MM.1S (cell line): ENCODE data around the gene L1CAM.

ENCODE experiments used
- DNase-seq: peaks from one replicate; pipeline ENCODE4 v3.0.0-alpha.2; 2015
- H2AFZ ChIP-seq: fragments of 300-600 bp; sonication (generic); 2 replicates; pipeline ENCODE4 v1.6.0; 2016; ENCODE audit warnings: antibody characterized with exemption, low read length
- H3F3A ChIP-seq: fragments of 300-600 bp; sonication (generic); 2 replicates; pipeline ENCODE4 v1.6.1; 2016; ENCODE audit warnings: mild to moderate bottlenecking, antibody characterized with exemption, low read length, moderate library complexity, mixed read lengths; ENCODE audit not compliant: insufficient read depth
- H3K27ac ChIP-seq: fragments of 300-600 bp; sonication (generic); 2 replicates; pipeline ENCODE4 v1.5.1; 2016; ENCODE audit warnings: mild to moderate bottlenecking, low read length
- H3K27me3 ChIP-seq: fragments of 300-600 bp; sonication (generic); replicated peaks from 2 replicates; pipeline ENCODE4 v1.6.0; 2016; ENCODE audit warnings: low read length; ENCODE audit not compliant: insufficient read depth
- H3K36me3 ChIP-seq: fragments of 300-600 bp; sonication (generic); replicated peaks from 2 replicates; pipeline ENCODE4 v1.6.1; 2016; ENCODE audit warnings: mild to moderate bottlenecking, low read length, mixed read lengths; ENCODE audit not compliant: insufficient read depth
- H3K4me1 ChIP-seq: fragments of 300-600 bp; sonication (generic); 2 replicates; pipeline ENCODE4 v1.6.1; 2016; ENCODE audit warnings: low read length, mixed read lengths
- H3K4me2 ChIP-seq: fragments of 300-600 bp; sonication (generic); 2 replicates; pipeline ENCODE4 v1.6.0; 2016; ENCODE audit warnings: low read depth, low read length
- H3K4me3 ChIP-seq: fragments of 300-600 bp; sonication (generic); 2 replicates; pipeline ENCODE4 v1.5.1; 2016; ENCODE audit warnings: low read length, mixed read lengths
- H3K79me2 ChIP-seq: fragments of 300-600 bp; sonication (generic); 2 replicates; pipeline ENCODE4 v1.6.1; 2016; ENCODE audit warnings: mixed run types, low read length, mixed read lengths
- H3K9ac ChIP-seq: fragments of 300-600 bp; sonication (generic); 2 replicates; pipeline ENCODE4 v1.6.1; 2016; ENCODE audit warnings: low read length, mixed read lengths
- H3K9me2 ChIP-seq: fragments of 300-600 bp; sonication (generic); replicated peaks from 2 replicates; pipeline ENCODE4 v1.6.1; 2016; ENCODE audit warnings: mild to moderate bottlenecking, low read length, mixed read lengths; ENCODE audit not compliant: insufficient read depth
- H3K9me3 ChIP-seq: fragments of 300-600 bp; sonication (generic); replicated peaks from 2 replicates; pipeline ENCODE4 v1.6.1; 2016; ENCODE audit warnings: mild to moderate bottlenecking, low read length, mixed read lengths; ENCODE audit not compliant: insufficient read depth
- H4K20me1 ChIP-seq: fragments of 300-600 bp; sonication (generic); 2 replicates; pipeline ENCODE4 v1.6.1; 2016; ENCODE audit warnings: mild to moderate bottlenecking, low read length, moderate library complexity, mixed read lengths; ENCODE audit not compliant: insufficient read depth
- CTCF ChIP-seq: fragments of 300-600 bp; sonication (generic); IDR thresholded peaks from 2 replicates; pipeline ENCODE4 v1.5.1; 2016; ENCODE audit warnings: antibody characterized with exemption, low read length, mixed read lengths
- EZH2 ChIP-seq: fragments of 300-600 bp; sonication (generic); optimal IDR thresholded peaks from 2 replicates; pipeline ENCODE3; 2017; ENCODE audit warnings: low read depth, mild to moderate bottlenecking, antibody characterized with exemption, low read length, mixed read lengths
- EZH2phosphoT487 ChIP-seq: fragments of 300-600 bp; sonication (generic); IDR thresholded peaks from 2 replicates; pipeline ENCODE4 v1.6.1; 2018; ENCODE audit warnings: antibody characterized with exemption, low read length

Gene L1CAM

GRCh38 chrX:153909024-153909979 lies 23.3 kb upstream of the L1CAM start:
- no peaks in the 10 kb centered on the region for H3K9me2 ChIP-seq
- TF ChIP-seq CTCF: no peak
- TF ChIP-seq EZH2phosphoT487: no peak
- no peak for TF ChIP-seq EZH2
- no peak overlapping the region for H2AFZ ChIP-seq
- no peak overlapping the region for H3K9ac ChIP-seq
- DNase-seq: no peak
- no peak overlapping the region for H3K4me2 ChIP-seq
- H3F3A ChIP-seq: no peaks in the 10 kb centered on the region
- no peaks in the 10 kb centered on the region for H3K36me3 ChIP-seq
- no peaks in the 10 kb centered on the region for H4K20me1 ChIP-seq
- H3K4me3 ChIP-seq: no peak overlapping the region
- no peaks in the 10 kb centered on the region for H3K79me2 ChIP-seq
- H3K4me1 ChIP-seq: no peaks in the 10 kb centered on the region
- H3K9me3 ChIP-seq: no peaks in the 10 kb centered on the region
- no peak overlapping the region for H3K27ac ChIP-seq
- no peaks in the 10 kb centered on the region for H3K27me3 ChIP-seq

GRCh38 chrX:153908219-153908860 lies 22.4 kb upstream of the L1CAM start:
- Histone ChIP-seq H3K9me2 (no peaks in the 10 kb centered on the region), H3K36me3 (no peaks in the 10 kb centered on the region), H2AFZ (no peak overlapping the region), H3K9me3 (no peaks in the 10 kb centered on the region), H3K4me3 (no peak overlapping the region), H3K4me1 (no peaks in the 10 kb centered on the region), H3K27ac (no peak overlapping the region), H3K4me2 (no peak overlapping the region), H4K20me1 (no peaks in the 10 kb centered on the region), H3K27me3 (no peaks in the 10 kb centered on the region), H3F3A (no peaks in the 10 kb centered on the region), H3K79me2 (no peaks in the 10 kb centered on the region), H3K9ac (no peak overlapping the region)
- TF ChIP-seq EZH2phosphoT487 (no peak), EZH2 (no peak), CTCF (no peak)
- no peak for DNase-seq

- DNase-seq: no peak
- Histone ChIP-seq H4K20me1 (no peaks in the 10 kb centered on the region), H3K79me2 (no peaks in the 10 kb centered on the region), H2AFZ (no peak overlapping the region), H3K4me2 (no peak overlapping the region), H3K36me3 (no peaks in the 10 kb centered on the region), H3K9me2 (no peaks in the 10 kb centered on the region), H3K27ac (no peak overlapping the region), H3K4me1 (no peaks in the 10 kb centered on the region), H3K27me3 (no peaks in the 10 kb centered on the region), H3F3A (no peaks in the 10 kb centered on the region), H3K9ac (no peak overlapping the region), H3K4me3 (no peak overlapping the region), H3K9me3 (no peaks in the 10 kb centered on the region)
- TF ChIP-seq CTCF: no peak
Observed at GRCh38 chrX:153907456-153907855, 21.5 kb upstream of the L1CAM start.
